Lung (tissue), 12 donors: ENCODE results near the gene ANKRD10. TPM values are rescaled to one million over a fixed set of nuclear protein-coding genes. Genes with fewer than 3 reads are reported as not detected.

ENCODE experiments used
- ATAC-seq: fragments of 200-7000 bp; cut with Tn5 transposase; one replicate; pipeline ENCODE4 v1.9.1; 2020; ENCODE audit warnings: moderate number of reproducible peaks; ENCODE audit not compliant: insufficient read depth, low FRiP score
- DNase-seq, 3 donors: peaks; one replicate each; pipeline ENCODE4 v3.0.0-alpha.2; 2013 to 2017
- H3K27ac ChIP-seq, 2 donors: one replicate each; pipeline ENCODE4 v1.5.1; 2013; ENCODE audit warnings: mild to moderate bottlenecking in 2 of 2, moderate library complexity in 2 of 2, control low read depth in 1 of 2, inconsistent platforms in 1 of 2, low read depth in 1 of 2, low read length in 1 of 2
- H3K27me3 ChIP-seq, 3 donors: one replicate each; pipeline ENCODE4 v1.5.1; 2013; ENCODE audit warnings: low read length in 2 of 3; ENCODE audit not compliant: control insufficient read depth in 3 of 3, insufficient read depth in 3 of 3
- H3K36me3 ChIP-seq, 4 donors: one replicate each; pipeline ENCODE4 v1.5.1; 2013; ENCODE audit warnings: low read length in 4 of 4, mild to moderate bottlenecking in 1 of 4, moderate library complexity in 1 of 4; ENCODE audit not compliant: control insufficient read depth in 4 of 4, insufficient read depth in 4 of 4
- H3K4me1 ChIP-seq, 5 donors: one replicate each; pipeline ENCODE4 v1.5.1; 2013; ENCODE audit warnings: low read length in 5 of 5, mild to moderate bottlenecking in 2 of 5, moderate library complexity in 1 of 5; ENCODE audit not compliant: control insufficient read depth in 5 of 5, insufficient read depth in 5 of 5
- H3K4me3 ChIP-seq: one replicate; pipeline ENCODE4 v1.5.1; 2013; ENCODE audit warnings: mild to moderate bottlenecking, control low read depth, moderate library complexity
- H3K9ac ChIP-seq, 2 donors: one replicate each; pipeline ENCODE4 v1.5.1; 2013; ENCODE audit warnings: low read length in 2 of 2, control low read depth in 1 of 2; ENCODE audit not compliant: insufficient read depth in 1 of 2
- H3K9me3 ChIP-seq, 4 donors: one replicate each; pipeline ENCODE4 v1.5.1; 2013; ENCODE audit warnings: low read length in 3 of 4, mild to moderate bottlenecking in 1 of 4, moderate library complexity in 1 of 4; ENCODE audit not compliant: control insufficient read depth in 4 of 4, insufficient read depth in 3 of 4
- WGBS, 2 donors: extraction: QIAGEN DNeasy Blood & Tissue Kit; methylation state at CpG; one replicate each; pipeline ENCODE4 v1.1.7; 2013; 5-methylcytosine and 5-hydroxymethylcytosine counted together
- polyA plus RNA-seq, 2 donors: library from polyadenylated mRNA; stranded (reverse); fragments of 200-250 nt; gene quantifications; one replicate each; pipeline ENCODE4 v1.2.1, GENCODE V29; 2013
- total RNA-seq, 2 donors: library from RNA; depleted of rRNA in 1 of 2; stranded (reverse); fragments of >200 nt in 1 of 2; gene quantifications; one replicate each; pipeline ENCODE4 v1.2.1, GENCODE V29; 2014 to 2021
- TF ChIP-seq, protein P1 (sequence below): IDR thresholded peaks from 2 replicates; pipeline ENCODE4 v1.5.1; 2012; ENCODE audit warnings: mild to moderate bottlenecking; ENCODE audit errors: control extremely low read depth, extremely low read depth
- donor health status: control.
- donor health status: control.
- donor health status: Bipolar disorder and iron deficiency.
- donor health status: healthy.
- donor health status: DM: yes; HTN: yes; CAD: no.

Gene ANKRD10
- total and polyA plus RNA-seq, 4 donors: 44.0 to 353 (median 92.3) TPM

DNA sequence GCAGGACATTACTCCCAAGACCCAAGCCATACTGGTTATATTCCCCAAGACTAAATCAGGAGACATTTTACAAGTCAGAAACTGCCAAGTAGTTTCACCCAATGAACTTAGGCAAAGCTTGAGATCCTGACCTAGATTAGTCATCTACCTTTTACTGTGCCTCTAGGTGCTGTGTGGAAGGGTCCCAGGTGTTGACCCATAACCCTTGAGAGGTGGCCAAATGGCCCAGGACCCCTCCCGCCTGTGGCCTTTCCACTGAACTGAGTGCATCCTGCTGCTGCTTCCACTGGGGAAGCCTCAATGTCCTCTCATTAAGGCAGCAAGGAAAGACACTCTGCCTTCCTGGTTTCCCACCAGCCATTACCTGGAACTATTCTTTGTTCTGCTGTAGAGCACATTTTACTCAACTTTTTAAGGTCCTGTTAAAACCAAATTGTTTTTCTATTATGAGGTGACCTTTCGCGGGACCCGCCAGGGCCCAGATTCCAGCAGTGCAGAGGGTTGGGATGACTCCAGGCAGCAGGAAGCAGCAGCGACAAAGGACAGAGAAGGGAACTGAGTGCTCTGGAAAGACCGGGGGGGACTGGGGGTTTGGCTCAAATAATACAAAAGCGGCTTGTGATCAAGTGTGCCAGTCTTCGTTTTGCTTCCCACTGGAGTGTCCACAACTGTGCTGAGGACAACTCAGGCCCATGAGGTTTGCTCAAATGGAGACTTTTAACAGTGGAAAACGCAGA lies 27.1 kb downstream of the ANKRD10 start:
- WGBS, 2 donors: 60 to 68% methylated on average over 9 of the region's 9 CpGs
- ATAC-seq: no peak
- DNase-seq: peak in 1 of 3 donors; percentile 32
- no peak overlapping the region for H3K9ac ChIP-seq
- H3K27me3 ChIP-seq: no peaks in the 10 kb centered on the region
- peaks cover 4 to 10% (median 5%) of the 10 kb centered on the region in 4 donors for H3K36me3 ChIP-seq
- H3K4me3 ChIP-seq: no peak overlapping the region
- no peaks in the 10 kb centered on the region for H3K9me3 ChIP-seq
- peak overlapping the region; percentile 27 to 40 for H3K27ac ChIP-seq
- TF ChIP-seq, protein P1, sequence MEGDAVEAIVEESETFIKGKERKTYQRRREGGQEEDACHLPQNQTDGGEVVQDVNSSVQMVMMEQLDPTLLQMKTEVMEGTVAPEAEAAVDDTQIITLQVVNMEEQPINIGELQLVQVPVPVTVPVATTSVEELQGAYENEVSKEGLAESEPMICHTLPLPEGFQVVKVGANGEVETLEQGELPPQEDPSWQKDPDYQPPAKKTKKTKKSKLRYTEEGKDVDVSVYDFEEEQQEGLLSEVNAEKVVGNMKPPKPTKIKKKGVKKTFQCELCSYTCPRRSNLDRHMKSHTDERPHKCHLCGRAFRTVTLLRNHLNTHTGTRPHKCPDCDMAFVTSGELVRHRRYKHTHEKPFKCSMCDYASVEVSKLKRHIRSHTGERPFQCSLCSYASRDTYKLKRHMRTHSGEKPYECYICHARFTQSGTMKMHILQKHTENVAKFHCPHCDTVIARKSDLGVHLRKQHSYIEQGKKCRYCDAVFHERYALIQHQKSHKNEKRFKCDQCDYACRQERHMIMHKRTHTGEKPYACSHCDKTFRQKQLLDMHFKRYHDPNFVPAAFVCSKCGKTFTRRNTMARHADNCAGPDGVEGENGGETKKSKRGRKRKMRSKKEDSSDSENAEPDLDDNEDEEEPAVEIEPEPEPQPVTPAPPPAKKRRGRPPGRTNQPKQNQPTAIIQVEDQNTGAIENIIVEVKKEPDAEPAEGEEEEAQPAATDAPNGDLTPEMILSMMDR: no peak
- H3K4me1 ChIP-seq: peaks cover 0 to 4% (median 3%) of the 10 kb centered on the region in 5 donors

DNA sequence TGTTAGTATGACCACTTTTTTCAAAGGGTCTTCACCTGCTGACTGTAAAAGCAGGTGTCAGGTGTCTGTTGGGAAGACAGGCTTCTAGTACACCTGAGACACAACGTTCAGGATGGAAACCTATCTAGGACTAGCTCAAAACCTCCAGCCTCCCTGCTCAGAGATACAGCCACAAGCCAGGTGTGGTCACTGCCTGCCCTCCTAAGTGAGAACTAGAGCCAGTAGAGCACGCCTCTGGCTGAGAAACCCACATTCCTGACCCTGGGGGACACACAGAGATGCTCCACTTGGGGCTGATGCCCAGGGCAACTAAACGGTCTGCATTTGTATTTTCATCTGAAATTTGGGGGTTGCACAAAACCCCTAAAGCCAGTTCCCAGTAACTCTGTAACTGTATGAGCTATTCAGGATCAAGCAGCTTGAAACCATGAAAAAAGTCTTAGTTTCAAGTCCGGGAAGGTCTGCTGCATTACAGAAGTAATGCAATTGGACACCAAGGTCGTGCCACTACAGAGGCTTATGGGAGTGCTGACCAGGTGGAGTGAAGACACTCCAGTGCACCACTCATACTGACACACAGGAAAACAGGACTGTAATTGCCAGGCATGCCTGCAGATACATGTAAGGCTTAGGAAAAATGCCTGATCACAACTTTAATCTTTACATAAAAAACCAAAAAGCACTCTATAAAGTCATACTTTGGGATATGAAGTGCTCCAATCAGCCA lies 27.8 kb downstream of the ANKRD10 start:
- H3K27ac ChIP-seq: no peak overlapping the region
- no peaks in the 10 kb centered on the region for H3K27me3 ChIP-seq
- ATAC-seq: no peak
- H3K9ac ChIP-seq: no peak overlapping the region
- H3K4me3 ChIP-seq: no peak overlapping the region
- peaks cover 0 to 4% (median 3%) of the 10 kb centered on the region in 5 donors for H3K4me1 ChIP-seq
- WGBS, 2 donors: 58 to 64% methylated on average over 5 of the region's 5 CpGs
- DNase-seq: no peak
- H3K9me3 ChIP-seq: no peaks in the 10 kb centered on the region
- peaks cover 1 to 3% (median 2%) of the 10 kb centered on the region in 4 donors for H3K36me3 ChIP-seq
- TF ChIP-seq, protein P1: no peak

DNA sequence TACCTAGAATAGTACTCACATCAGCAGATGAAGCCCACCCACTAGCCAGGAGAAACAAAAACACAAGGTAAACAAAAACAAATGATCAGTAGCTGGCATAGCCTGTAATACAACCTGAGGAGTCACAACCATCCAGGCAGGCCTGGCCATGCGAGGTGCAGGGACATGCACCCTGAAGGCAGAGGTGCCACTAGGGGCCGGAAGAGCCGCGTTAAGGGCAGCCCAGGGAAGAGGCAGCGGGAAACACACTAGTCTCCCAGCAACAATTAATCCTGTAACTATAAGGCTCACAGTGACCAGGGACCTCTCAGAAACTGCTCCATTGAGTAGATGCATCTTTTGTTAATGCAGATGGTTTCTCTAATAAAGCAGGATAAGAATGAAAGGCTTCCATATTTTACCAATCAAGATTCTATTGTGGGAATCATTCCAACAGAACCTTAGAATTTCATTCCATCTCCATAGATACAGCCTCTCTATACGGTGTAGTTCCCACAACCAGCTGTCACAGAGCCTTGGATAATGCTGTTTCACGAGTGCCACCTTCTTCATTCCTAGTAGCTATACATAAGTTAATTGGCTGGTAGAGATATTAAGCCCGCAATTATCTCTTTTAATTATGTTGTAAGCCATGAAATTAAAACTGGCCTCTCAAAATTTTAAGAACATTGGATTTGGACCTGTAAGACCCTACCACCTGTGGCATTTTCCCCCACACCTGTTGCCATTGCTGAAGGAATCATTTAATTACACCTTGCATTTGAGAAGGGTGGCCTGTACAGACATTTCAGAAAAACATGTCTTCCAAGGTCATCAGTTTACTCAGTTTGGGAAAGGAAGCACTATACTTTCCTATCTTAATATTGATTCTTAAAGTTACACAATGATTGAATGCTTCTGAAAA lies 28.7 kb downstream of the ANKRD10 start:
- H3K27ac ChIP-seq: no peak overlapping the region
- peak in 1 of 3 donors; percentile 13 for DNase-seq
- WGBS, 2 donors: 51 to 62% methylated on average over 8 of the region's 8 CpGs

More for the DNA sequence above, 28.7 kb downstream of the ANKRD10 start:
- no peak for ATAC-seq
- Histone ChIP-seq H3K27me3 (no peaks in the 10 kb centered on the region), H3K9me3 (no peaks in the 10 kb centered on the region), H3K9ac (no peak overlapping the region), H3K4me3 (no peak overlapping the region), H3K4me1 (peaks cover 0 to 4% (median 3%) of the 10 kb centered on the region in 5 donors), H3K36me3 (peaks cover 0 to 3% (median under 1%) of the 10 kb centered on the region in 4 donors)
- TF ChIP-seq, protein P1: no peak
